HG02852 (cell line): ENCODE results near the gene CACNG7.

Experiments used
- ATAC-seq: cut with Tn5 transposase; IDR thresholded peaks from one replicate; pipeline ENCODE4 v1.9.1; 2021; ENCODE audit warnings: mild to moderate bottlenecking, moderate library complexity; ENCODE audit not compliant: unreplicated experiment

The CACNG7 gene

GRCh38 chr19:53980539-53981375 lies 71.7 kb downstream of the CACNG7 start:
- ATAC-seq, result no peak

- no peak for ATAC-seq
Measured at GRCh38 chr19:53981376-53981951, 72.4 kb downstream of the CACNG7 start.

DNA sequence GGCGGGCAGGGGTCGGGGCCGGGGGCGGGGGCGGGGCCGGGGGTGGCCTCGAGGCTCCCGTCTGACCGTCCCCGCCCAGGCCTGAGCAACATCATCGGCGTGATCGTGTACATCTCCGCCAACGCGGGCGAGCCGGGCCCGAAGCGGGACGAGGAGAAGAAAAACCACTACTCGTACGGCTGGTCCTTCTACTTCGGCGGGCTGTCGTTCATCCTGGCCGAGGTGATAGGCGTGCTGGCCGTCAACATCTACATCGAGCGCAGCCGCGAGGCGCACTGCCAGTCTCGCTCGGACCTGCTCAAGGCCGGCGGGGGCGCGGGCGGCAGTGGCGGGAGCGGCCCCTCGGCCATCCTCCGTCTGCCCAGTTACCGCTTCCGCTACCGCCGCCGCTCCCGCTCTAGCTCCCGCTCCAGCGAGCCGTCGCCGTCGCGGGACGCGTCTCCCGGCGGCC lies 72.9 kb downstream of the CACNG7 start:
- ATAC-seq, result no peak

- no peak for ATAC-seq
Measured at GRCh38 chr19:53982611-53983010, 73.5 kb downstream of the CACNG7 start.

DNA sequence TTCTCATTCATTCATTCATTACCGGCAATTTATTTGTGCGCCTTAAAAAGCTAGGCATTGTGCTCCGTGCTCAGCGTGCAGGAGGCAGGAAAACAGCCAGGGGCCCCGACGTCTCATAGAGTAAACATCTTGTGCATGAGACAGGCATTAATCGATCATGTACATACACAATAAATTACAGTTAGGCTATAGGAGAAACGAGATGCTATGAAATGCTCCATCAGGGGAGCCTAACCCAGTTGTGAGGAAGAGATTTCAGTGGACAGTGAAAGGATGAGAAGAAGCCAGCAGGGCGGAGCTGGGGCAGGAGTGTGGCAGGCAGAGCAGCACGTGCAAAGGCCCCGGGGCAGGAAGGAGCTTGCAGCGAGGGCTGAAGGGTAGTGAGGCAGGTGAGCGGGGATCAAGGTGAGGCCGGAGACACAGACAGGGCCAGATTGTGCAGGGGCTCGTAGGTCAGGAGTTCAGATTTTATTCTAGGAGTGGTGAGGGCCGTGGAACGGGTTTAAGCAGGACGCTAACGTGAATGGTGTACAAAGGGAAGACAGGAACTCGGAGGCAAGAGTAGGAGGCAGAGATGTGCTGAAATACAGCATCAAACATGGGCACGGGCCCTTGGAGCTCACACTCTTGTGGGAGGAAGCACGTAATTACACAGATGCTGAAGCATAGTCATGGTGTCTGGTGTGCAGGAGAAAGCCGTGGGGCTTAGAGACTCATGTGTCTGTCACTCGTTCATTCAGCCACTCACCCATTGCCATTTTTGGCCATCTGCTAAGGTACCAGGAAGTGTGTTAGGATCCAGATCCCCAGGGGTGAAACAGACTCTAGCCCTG lies 74.6 kb downstream of the CACNG7 start:
- no peak for ATAC-seq

- ATAC-seq, result no peak
Measured at GRCh38 chr19:53985863-53986262, 76.8 kb downstream of the CACNG7 start.

DNA sequence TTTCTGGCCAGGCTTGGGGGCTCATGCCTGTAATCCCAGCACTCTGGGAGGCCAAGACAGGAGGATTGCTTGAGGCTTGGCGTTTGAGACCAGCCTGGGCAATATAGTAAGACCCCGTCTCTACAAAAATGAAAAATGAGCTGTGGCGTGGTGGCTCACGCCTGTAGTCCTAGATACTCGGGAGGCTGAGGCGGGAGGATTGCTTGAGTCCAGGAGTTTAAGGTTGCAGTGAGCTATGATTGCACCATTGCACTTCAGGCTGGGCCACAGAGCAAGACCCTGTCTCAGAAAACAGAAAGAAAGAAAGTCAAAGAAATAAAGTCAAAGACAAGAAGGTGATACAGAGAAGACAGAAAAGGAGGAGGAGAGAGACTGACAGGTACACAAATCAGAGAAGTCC lies 79.9 kb downstream of the CACNG7 start:
- ATAC-seq, result no peak

DNA sequence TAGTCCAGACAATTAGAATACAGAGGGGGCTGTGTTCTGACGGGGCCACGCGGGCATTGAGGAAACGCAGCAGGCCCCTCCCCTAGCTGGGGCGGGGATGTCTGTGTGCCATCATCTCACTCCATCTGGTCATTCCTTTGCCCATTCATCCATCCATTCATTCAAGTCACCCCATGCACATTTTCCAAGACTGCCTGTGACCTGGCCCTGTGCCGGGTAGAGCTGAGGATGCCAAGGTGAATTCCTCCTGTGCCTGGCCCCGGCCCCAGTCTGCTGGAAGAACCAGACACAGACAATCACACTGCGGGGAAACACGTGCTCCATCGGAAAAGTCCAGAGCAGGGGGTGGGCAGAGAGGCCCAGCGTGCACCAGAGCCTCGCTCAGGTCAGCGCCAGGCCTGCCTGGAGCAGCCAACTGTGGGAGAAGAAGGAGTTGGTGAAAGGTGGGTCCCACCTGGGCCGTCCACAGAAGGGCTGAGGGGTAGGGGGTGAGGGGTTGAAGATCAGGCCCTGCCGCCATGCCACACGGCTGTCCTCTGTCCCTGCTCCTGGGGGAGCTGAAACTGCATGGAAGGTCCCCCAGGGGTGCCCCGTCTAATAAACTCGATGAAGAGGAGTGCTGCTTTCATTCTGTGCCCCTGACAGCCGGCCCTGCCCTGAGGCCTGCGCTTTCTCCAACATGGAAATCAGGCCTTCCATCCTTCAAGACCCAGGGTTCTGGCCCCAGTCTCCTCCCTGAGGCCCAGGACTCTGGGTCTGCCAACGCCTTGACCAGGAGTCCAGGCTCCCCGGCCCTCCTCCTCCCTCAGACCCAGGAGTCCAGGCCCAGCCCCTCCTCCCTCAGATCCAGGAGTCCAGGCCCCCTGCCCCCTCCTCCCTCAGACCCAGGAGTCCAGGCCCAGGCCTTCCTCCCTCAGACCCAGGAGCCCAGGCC lies 80.8 kb downstream of the CACNG7 start:
- ATAC-seq, result no peak

DNA sequence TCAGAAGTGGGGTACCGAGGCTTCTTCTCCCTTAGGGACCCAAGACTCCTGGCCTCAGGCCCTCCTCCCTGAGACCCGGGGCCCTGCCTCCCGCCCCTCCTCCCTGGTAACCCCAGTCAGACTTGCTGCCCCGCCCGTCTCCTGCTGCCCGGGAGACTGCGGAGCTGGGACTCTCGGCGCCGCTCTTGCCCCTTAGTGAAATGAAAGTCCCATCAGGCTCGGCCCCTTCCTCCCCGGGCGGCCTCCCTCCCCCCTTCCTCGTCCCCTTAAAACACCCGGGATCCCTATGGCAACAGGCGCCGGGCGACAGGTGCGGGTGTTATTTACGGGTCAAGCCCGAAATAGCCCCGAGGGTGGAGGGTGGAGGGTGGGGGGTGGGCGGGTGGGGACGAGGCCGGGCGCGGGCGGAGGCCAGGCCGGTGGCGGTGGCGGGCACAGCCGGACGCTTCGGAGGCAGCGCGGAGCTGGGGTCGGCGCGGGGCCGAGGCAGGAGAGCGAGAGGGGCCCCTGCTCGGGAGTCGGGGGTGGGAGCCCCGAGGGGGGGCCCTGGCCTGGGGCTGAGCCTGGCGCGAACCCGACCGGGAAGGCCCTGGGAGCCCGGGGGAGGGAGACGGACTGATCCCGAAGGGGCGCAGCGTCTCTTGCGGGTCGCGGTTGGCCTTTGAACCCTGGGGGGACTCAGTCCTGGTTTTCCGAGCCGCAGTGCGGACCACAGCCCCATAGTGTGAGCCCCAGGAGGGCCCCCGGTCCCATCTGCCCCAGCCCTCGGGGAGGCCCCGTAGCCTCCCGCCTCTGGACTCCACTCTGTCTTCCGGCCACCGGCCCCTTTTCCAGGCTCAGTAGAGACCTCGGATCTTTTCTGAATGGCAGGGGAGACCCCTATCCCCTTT lies 82.4 kb downstream of the CACNG7 start, which contains the start of gene CACNG6:
Gene CACNG6 (plus strand): TSS at position 414 of the 890 bp plus-strand sequence. CDS start 1,241 bp downstream, outside the sequence.
- no peak for ATAC-seq

DNA sequence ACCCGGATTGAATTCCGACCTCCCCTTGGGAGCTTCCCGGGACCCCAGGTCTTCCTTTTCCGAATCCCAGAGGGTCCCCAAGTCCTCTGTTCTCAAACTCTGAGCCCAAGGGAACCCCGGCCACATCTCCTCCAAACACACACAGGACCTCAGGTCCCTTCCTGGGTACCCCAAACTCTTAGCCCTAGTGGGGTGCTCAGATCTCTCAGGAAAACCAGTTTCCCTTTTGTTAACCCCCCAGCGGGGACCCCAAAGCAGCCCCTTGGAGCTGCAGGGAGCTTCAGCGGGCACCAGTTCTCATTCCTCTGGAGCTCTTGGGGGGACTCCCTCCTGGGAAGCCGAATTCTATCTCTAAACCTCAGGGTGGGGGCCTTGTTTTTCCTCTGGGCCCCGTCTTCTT lies 83.1 kb downstream of the CACNG7 start:
- no peak for ATAC-seq

DNA sequence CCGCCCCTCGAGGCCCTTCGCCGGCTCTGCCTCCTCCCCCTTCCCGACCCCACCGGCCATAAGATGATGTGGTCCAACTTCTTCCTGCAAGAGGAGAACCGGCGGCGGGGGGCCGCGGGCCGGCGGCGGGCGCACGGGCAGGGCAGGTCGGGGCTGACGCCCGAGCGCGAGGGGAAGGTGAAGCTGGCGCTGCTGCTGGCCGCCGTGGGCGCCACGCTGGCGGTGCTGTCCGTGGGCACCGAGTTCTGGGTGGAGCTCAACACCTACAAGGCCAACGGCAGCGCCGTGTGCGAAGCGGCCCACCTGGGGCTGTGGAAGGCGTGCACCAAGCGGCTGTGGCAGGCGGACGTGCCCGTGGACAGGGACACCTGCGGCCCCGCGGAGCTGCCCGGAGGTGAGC lies 83.7 kb downstream of the CACNG7 start:
- ATAC-seq, result no peak

- ATAC-seq, result no peak
Measured at GRCh38 chr19:53993448-53993847, 84.4 kb downstream of the CACNG7 start.
